HG03521 (cell line): ENCODE data around the gene SEC16A.
"Not testable (repeated sequence)": the region's sequence is repeated elsewhere in the genome, so short reads cannot be mapped to it uniquely, and the experiment has no call there.

Source experiments
- ATAC-seq: cut with Tn5 transposase; IDR thresholded peaks from one replicate; pipeline ENCODE4 v1.9.1; 2021; ENCODE audit warnings: mild to moderate bottlenecking, moderate library complexity; ENCODE audit not compliant: unreplicated experiment

SEC16A gene

DNA sequence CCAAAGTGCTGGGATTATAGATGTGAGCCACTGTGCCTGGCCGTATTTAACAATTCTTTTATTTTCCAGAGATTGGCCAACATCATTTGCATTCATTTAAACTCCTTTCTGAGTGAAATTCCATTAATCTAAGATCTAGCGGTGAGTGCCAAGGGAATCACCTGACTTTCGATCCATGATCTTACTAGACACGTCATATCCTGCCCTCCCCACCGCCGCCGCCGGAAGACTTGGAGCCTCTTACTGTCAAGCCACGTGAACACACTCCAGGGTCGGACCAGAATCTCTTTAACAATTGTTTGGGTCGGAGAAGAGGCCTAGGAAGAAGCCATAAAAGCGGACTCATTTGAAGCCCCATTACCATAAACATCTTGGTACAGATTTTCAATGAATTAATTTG is 56.1 kb downstream of the SEC16A start:
- ATAC-seq = no peak

DNA sequence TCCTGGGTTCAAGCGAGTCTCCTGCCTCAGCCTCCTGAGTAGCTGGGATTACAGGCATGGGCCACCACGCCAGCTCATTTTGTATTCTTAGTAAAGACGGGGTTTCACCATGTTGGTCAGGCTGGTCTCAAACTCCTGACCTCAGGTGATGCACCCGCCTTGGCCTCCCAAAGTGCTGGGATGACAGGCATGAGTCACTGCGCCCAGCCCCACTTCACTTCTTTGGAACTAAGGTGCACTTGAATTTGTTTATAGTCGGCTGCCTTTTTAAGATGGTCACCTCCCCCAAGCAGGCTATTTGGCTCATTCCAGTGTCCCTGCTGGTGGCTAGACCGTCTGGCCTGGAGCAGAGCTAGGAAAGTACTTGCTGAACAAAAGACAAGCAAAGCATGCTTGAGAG is 57.5 kb downstream of the SEC16A start:
- ATAC-seq = not testable (repeated sequence)

- ATAC-seq = no peak
Observed at GRCh38 chr9:136424750-136425362, 58.0 kb downstream of the SEC16A start.

DNA sequence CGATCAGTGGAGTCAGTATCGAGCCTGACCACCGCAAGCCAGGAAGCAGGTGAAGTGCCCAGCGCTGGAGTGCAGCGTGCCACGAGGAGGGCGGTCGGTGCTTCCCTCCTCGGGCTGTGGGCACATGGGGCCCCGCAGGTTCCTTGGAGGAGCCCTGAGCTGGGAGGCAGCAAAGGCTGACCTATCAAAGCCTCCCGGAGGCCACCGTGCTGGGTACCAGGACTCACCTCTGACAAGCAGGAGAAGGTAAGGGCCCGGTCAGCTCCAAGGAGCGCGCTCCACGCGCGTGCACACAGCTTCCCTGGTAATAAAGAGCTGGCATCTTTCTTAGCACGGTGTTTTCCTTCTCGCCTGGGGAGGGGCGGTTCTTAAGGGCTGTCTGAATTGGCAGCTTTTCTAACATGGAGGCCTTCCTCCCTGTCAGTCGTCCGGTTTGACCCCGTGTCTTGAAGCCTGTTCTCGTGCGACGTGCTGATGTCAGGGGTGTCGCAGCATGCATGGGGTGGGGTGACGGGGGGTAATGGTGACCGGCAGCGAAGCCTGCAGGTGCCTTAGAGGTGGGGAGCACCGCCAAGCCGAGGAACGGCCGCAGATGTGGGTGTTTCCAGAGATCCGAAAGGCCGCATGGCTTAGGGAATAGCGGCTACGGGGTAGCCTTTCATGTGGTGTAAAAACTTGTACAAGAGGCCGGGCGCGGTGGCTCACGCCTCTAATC is 59.3 kb downstream of the SEC16A start:
- no peak for ATAC-seq

DNA sequence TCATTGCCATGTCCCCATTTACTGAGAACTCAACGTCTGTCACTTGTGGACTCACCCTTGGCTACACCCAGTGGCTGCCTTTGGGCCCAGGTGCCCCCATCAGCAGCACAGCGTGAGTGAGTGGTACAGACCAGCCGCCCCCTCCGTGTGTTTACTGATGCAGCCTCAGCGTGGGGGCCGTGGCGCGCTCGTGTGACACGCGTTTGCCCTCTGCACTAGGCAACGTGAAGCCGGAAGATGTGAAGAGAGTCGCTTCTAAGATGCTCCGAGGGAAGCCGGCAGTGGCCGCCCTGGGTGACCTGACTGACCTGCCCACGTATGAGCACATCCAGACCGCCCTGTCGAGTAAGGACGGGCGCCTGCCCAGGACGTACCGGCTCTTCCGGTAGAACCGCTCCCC is 60.0 kb downstream of the SEC16A start:
- no peak for ATAC-seq

DNA sequence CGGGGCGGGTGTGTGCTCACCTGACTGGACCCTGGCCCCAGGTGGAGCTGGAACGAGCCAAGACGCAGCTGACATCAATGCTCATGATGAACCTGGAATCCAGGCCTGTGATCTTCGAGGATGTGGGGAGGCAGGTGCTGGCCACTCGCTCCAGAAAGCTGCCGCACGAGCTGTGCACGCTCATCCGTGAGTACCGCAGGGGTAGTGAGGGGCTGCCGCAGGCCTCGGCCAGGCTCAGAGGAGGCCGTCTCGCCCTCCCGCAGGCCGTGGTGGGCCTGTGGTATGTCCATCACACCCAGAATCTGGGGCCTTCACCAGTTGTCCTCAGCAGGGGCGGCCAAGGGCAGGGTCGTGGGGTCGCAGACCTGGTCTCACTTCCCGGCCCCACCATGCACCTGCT is 61.0 kb downstream of the SEC16A start:
- ATAC-seq = no peak

DNA sequence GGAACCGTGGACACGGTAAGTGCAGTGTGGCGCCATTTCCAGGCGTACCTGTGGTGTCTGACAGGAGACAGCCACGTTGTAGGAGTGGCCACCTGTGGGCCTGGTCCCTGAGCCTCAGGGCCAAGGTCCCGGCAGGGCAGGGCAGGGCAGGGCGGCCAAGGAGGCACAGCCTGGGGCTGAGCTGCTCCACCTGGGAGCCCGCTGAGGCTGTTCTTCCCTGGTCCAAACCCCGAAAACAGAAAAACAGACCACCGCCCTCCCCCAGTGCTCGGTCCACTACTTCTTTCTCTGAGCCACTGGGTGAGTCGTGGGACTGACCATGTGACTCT is 63.8 kb downstream of the SEC16A start:
- no peak for ATAC-seq

DNA sequence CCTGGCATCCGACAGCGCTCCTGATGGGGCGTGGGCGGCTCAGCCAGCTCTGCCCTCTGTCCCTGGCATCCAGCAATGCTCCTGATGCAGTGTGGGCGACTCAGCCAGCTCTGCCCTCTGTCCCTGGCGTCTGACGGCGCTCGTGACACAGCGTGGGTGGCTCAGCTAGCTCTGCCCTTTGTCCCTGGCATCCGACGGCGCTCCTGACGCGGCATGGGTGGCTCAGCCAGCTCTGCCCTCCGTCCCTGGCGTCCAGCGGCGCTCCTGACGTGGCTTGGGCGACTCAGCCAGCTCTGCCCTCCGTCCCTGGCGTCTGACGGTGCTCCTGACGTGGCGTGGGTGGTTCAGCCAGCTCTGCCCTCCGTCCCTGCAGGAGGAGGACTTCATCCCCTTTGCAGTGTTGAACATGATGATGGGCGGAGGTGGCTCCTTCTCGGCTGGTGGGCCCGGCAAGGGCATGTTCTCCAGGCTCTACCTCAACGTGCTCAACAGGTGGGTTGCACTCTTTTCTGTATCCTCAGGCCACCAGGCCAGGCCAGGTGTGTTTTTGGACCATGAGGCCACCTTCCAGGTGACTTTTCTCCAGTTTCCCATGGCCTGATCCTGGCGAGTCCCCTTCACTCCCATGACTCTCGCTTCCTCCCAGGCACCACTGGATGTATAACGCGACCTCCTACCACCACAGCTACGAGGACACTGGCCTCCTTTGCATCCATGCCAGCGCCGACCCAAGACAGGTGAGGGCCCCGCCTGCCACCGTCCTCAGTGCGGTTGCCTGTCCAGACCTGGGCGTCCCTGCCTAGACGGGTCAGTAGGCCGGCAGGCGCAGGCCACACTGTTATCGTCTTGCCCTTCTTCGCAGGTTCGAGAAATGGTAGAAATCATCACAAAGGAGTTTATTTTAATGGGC is 64.4 kb downstream of the SEC16A start:
- ATAC-seq = no peak

- no peak for ATAC-seq
Observed at GRCh38 chr9:136416914-136417313, 65.9 kb downstream of the SEC16A start.

- ATAC-seq = no peak
Observed at GRCh38 chr9:136416427-136416826, 66.4 kb downstream of the SEC16A start.

DNA sequence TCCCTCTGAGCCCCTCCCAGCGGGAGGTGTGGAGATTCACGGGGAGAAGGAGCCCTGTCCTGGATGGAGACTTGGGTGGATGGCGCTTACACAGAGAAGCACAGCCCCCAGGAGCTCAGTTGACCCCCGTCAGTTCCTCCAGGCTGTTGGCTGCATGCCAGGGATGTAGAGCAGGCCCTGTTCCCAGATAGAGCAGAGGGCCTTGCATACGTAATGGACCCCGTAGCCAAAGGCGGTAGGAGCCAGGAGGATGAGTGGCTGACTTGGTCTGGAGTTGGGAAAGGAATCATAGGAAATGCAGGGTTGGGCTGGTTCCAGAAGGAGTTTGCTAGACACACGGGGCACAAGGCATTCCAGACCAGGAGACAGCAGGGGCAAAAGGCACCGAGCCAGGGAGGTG is 69.9 kb downstream of the SEC16A start:
- ATAC-seq = no peak

DNA sequence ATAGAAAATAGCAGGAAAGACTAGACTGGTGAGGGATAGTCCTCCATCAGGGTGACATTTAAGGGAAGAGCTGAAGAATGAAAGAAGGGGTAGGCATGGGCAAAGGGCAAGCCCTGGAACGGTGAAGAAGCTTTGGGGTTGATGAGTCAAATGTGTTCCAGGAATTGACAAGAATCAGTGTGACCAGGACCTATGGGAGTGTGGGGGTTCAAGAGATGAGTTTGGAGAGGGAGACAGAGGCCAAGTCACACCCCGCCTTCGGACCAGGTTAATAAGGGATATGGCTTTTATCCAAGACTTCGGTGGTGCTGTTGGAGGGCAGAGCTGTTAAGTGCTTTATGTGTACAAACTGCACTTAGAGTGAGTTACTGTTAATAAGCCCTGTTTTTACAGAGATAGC is 71.5 kb downstream of the SEC16A start:
- no peak for ATAC-seq

GRCh38 chr9:136410500-136411287 is 72.1 kb downstream of the SEC16A start, which contains the start of the genes ENTR1 and PMPCA:
ENTR1 (minus strand) TSS chr9:136410614; CDS start chr9:136410397, 217 bp downstream.
PMPCA (plus strand) TSS chr9:136410658; CDS start chr9:136410669, 11 bp downstream.
- ATAC-seq = peak; percentile 79

DNA sequence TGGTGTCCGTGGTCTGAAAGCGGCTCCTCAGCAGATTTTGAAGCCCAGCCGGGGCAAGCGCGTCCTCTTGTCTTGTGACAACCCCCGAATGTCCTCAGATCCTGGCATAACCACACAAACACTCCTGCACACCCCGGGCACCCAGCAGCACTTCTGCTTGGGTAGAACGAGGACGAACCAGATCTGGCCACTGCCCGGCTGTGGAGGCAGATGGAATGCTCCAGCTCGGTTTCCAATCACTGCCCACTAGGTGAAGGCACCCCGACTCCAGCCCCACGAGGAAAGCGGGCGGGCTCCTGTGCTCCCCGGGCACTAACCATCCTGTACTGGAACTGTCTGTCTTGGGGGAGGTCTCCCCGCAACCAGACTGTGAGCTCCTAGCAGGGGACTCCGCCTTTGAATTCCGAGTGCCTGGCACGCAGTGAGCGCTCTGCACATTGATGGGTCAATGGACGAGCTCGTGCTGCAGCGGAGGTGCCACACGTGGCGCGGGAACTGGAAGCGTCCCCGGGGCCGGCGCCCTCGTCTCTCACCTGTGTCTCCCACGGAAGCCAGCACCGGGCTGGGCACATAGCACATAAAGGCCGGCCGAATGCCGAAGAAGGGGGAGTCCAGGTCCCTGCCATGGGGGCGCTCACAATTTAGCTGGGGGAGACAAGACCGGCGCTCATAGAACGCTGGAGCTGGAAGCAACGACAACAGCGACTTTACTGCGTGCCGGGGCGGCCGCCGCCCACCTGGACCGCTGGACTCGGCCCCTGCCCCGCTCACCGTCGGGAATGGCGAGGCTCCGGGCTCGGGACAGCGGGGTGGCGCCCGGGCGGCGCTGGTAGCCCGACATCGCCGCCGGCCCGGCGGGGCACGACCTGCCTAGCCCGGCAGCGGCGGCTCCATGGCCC is 73.0 kb downstream of the SEC16A start:
- ATAC-seq = peak; percentile 19

DNA sequence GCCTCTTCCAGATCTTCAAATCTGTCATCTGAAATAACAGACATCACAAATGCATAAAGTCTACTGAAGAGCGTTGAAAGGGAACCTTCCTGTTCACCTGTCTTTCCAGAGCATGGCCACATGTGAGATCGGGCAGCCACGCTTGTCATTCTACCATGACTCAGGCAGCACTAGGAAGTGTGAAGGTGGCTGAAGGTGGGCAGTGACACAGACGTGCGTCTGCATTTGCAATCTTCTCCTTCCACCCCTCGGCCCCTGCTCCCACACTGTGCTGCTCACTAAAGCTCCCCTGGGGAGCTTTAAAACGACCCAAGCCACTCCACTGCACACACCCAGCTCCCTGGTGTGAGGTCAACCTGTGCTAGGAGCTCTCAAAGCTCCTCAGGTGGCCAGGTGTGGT is 74.9 kb downstream of the SEC16A start:
- ATAC-seq = no peak

DNA sequence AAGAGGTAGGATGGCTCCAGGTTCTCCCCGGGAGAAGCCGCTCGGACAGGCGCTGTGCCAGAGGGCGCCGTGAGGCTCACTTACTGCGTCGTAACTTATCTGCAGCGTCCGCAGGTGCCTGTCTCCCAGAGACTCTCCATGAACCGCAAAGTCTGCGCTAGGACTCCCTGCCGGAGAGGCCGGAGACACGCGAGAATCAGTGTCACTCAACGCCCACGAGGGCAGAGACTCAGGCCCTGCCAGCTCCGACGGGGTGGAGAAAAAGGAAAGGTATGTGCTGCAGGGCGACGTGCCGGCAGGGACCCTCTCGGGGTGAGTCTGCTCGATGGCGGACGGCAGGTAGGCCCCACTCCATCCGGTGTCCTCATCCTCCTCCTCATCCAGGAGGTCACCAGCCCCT is 75.8 kb downstream of the SEC16A start:
- ATAC-seq = not testable (repeated sequence)

DNA sequence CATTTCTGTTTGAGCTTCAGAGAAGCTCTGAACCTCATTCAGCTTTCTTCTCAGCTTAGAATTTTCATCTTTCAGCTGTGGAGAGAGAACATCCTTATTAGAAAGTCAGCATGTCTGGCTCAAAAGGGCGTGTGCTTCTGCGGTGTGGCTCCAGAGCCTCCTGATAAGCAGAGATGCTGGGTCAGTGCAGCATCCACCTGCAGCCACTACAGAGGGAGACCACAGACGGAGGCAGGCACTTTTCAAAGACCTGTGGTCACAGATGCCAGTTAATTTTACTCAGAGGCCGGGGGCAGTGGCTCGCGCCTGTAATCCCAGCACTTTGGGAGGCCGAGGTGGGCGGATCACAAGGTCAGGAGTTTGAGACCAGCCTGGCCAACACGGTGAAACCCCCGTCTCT is 76.9 kb downstream of the SEC16A start:
- ATAC-seq = not testable (repeated sequence)

- ATAC-seq = no peak
Observed at GRCh38 chr9:136405481-136405880, 77.4 kb downstream of the SEC16A start.

DNA sequence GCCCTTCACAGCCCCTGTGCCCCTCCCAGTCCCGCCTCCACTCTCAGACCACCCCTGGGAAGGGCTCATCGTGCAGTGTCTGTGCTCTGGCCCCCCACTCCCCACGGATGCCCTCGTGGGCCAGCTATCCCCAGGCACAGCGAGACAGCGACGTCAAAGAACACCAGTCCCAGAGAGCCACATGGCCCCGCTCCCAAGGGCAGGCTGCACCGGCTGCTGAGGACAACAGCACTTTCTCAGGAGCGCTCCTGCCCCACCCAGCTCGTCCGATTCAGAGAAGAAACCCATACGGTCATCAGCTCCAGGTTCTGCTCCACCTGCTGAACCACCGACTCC is 78.1 kb downstream of the SEC16A start:
- no peak for ATAC-seq
